NCI-H2196 (cell line): ENCODE measurements around the gene TELO2.

Source experiments
- DNase-seq: peaks from one replicate; lab custom pipeline; 2025; ENCODE audit not compliant: unreplicated experiment; lab: John Stamatoyannopoulos, UW

The TELO2 gene

DNA sequence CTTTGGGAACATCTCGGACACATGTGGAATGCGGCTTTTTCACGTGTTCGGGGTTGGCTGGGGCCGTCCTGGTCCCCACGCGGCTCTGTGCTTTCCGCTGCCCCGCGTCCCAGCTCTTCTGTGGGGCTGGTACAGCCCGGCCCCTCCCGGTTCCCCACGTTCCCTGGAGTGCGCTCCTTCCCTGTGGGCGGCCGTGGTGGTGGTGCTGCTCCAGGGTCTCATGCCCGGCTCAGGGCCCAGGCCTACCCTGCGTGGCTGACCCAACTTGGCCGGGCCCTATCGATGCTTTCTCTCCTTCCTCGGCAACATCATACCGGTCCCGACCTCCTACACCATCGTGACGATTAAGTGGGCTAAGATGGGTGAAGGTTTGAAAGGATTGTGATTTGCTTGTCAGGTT lies 3.3 kb downstream of the TELO2 start:
- no peak for DNase-seq

DNA sequence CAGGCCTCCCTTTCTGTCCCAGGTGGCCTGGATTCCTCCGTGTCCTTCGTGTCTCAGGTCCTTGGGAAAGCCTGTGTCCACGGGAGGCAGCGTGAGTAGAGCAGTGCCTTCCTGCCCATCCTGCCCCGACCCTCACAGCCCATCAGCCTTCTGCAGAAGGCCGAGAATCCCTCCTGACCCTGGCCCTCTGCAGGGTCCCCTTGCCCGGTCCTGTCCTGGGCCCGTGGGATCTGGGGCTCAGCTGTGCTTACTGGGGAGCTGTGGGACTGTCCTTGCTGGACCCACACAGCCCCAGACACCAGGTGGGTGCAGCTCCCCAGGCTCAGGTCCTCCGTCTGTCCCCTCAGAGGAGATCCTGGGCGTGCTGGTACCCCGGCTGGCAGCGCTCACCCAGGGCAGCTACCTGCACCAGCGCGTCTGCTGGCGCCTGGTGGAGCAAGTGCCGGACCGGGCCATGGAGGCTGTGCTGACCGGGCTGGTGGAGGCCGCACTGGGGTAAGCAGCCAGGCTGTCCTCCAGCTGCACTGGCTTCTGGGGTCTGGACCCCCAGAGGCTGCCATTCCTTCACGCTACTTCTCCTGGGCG lies 3.9 kb downstream of the TELO2 start:
- DNase-seq = no peak

DNA sequence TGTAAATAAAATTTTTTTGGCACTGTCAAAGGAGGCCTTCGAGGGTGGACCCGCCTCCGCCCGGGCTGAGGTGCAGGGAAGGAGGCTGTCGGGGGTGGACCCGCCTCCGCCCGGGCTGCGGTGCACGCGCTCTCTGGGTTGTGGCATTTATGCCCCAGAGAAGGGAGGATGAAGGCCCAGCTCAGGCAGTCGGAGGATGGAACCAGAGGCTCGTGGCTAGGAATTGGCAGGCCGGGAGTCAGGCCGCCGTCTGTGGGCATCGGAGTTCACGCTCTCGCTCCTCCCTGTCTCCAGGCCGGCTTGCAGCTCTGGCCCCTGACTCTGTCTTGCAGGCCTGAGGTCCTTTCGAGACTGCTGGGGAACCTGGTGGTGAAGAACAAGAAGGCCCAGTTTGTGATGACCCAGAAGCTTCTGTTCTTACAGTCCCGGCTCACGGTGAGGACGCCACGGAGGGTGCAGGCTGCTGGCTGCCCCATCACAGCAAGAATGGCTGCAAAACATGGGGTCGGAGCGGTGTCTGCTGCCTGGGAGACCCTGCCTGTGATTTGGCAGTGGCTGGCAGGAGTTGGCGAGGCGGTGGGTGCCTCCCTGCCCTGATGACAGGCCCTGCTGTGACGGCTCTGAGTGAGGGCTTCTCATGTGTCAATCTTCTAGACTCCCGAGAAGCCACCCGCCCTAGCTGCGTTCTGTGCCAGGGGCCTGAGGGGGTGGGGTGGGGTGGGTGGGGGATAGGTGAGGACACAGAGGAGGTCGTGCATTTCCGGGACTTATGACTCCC lies 5.9 kb downstream of the TELO2 start:
- DNase-seq = no peak

DNA sequence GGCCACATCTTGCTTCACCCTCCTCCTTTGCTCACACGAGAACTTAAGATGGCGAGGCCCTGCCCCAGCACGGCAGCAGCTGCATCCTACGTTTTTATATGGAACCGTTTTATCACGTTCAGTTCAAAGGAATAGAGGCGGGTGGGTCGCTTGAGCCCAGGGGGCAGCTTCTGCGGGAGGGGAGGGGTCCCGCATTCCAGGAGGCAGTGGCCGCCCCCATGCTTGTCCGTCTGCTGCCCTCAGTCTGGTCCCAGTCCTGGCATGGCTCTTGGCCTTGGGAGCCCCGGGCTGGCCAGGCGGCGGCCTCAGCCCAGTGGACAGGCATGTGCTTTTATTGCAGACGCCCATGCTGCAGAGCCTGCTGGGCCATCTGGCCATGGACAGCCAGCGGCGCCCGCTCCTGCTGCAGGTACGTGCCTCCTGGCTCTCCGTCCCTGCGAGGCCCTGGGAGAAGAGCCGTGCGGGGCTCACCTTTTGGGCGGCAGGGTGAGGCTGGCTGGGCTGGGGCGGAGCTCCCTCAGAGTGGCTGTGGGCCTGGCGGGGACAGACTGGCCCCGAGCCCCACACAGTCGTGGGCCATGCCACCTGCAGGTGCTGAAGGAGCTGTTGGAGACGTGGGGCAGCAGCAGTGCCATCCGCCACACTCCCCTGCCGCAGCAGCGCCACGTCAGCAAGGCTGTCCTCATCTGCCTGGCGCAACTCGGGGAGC lies 6.8 kb downstream of the TELO2 start:
- no peak for DNase-seq

DNA sequence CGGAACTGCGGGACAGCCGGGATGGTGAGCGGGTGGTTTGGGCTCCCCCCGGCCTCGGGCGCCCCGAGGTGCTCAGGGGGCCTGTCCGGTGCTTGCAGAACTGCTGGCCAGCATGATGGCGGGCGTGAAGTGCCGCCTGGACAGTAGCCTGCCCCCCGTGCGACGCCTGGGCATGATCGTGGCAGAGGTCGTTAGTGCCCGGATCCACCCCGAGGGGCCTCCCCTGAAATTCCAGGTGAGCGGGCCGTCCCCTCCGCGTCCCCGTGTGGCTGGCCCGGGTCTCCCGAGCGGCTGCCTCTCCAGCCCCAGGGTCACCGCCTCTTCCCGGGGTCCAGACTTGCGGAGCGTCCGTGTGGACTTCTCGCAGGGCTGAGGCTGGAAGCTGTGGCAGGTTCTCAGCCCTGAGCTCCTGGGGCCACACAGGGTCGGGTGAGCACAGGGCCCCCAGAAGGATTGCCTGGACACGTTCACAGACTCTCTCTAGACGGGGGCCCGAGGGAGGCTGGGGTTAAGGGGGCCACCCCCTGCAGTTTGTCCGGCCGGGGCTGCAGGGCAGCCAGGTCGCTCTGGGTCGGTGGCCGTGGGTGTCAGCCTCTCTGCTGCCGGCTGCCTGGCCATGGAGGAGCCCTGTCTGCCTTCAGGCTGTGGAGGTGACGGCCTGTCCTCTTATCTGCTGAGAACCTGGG lies 7.4 kb downstream of the TELO2 start:
- DNase-seq = no peak

DNA sequence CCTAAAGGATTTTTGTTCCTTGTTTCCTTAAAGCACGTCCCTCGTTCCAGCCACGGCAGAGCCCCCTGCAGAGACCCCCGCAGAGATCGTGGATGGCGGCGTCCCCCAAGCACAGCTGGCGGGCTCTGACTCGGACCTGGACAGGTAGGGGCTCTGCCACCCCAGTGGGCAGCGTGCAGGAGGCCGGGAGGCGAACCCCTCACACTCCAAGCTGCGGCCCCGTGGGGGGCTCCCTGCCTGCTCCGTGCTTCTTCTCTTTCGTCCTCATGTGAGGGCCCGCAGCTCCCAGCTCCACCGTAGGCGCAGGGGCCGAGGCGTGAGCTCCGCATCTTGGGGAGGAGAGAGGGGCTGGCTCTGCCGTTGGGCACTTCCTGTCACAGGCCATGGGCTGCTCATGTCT lies 8.5 kb downstream of the TELO2 start:
- DNase-seq = no peak

DNA sequence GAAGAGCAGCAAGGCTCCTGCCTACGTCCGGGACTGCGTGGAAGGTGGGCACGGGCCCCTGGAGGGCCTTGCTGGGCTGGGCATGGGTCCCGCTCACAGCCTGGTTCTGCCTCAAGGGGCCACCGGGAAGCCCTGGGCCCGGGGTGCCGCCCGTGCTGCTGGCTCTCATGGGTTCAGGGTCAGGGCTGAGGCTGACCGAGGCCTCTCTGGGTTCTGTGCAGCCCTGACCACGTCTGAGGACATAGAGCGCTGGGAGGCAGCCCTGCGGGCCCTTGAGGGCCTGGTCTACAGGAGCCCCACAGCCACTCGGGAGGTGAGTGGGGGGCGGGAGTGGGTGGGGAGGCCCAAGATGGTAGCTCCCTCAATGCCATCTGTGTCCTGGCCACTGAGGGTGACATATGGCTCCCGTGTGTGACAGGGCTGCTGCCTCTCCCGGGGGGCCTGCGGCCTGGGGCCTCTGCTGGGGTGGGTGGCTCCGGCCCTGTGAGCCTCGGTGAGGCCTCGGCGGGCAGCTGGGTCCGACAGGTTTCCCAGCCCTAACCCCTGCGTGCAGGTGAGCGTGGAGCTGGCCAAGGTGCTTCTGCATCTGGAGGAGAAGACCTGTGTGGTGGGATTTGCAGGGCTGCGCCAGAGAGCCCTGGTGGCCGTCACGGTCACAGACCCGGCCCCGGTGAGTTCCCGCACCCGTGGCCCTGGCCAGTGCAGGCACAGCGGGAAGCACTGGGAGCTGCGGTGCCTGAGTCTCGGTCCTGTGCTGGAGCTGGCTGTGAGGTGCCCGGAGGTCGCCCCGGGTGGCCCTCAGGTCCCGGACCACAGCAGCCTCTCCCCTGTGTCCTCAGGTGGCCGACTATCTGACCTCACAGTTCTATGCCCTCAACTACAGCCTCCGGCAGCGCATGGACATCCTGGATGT lies 9.2 kb downstream of the TELO2 start:
- no peak for DNase-seq

DNA sequence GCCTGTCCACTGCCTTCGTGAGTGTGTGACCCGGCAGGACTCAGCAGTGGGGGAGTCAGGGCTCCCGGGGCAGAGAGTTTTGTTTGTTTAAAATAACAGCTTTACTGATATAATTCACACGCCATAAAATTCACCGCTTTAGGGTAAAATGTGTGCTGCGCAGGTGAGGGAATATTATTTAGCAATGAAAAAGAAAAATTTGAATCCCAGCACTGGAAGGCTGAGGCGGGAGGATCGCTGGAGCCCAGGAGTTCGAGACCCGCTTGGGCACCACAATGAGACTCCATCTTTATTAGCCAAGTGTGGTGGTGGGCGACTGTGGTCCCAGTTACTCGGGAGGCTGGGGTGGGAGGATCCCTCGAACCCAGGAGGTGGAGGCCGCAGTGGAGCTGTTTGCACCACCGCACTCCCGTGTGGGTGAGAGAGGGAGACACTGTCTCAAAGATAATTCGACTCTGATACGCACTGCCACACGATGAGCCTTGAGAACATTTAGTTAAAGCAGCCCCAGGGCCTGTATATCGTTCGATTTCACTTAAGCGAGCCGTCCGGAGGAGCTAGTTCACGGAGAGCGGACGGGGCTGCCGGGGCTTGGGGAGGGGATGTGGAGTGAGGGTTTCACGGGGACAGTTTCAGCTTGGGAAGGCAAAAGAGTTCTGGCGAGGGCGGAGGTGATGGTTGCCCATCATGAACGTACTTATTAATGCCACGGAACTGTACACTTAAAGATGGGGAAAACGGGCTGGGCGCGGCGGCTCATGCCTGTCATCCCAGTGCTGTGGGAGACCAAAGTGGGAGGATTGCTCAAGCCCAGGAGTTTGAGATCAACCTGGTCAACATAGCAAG lies 10.2 kb downstream of the TELO2 start:
- DNase-seq = no peak

DNA sequence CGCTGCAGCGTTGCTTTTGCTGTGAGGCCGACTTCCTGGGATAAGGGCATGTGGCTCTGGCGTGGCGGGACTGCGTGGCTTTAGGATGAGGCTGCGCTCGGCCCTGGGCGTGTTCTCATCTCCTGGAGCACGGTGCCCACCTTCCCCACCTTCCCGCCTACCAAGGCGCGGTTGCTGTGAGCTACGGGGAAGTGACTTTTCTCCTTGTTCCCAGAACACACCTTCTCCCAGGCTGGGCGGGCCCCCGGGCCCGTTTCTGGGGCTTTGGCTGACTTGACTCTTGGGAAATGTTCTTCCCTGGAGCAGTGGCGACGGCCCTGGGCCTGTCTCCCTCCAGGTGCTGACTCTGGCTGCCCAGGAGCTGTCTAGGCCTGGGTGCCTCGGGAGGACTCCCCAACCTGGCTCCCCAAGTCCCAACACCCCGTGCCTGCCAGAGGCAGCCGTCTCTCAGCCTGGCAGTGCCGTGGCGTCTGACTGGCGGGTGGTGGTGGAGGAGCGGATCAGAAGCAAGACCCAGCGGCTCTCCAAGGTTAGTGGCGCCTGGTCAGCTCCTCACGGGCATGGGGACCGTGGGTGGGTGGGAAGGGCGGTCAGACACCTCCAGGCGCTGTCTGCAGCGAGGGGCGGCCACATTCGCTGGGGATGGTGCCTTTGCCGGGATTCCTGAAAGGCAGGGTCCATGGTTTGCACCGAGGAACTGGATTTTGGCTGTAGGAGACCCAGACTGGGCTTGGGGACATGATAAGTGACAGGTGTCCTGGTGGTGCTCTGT lies 12.1 kb downstream of the TELO2 start:
- no peak for DNase-seq

DNA sequence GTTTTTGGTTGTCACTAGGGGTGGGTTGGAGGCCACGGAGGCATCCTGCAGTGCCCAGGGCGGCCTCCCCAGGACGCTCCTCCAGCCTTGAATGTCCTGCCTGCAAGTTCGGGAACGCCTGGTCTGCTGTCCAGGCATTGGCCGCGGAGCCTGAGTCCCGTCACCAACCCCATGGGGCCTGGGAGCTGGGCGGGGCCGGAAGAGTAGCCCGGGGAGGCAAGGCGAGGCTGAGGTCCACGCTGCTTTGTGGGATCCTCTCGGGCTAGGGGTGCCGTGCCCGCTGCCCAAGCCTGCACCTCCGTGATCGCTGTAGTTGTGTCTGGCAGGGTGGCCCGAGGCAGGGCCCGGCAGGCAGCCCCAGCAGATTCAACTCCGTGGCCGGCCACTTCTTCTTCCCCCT lies 12.8 kb downstream of the TELO2 start:
- no peak for DNase-seq

DNA sequence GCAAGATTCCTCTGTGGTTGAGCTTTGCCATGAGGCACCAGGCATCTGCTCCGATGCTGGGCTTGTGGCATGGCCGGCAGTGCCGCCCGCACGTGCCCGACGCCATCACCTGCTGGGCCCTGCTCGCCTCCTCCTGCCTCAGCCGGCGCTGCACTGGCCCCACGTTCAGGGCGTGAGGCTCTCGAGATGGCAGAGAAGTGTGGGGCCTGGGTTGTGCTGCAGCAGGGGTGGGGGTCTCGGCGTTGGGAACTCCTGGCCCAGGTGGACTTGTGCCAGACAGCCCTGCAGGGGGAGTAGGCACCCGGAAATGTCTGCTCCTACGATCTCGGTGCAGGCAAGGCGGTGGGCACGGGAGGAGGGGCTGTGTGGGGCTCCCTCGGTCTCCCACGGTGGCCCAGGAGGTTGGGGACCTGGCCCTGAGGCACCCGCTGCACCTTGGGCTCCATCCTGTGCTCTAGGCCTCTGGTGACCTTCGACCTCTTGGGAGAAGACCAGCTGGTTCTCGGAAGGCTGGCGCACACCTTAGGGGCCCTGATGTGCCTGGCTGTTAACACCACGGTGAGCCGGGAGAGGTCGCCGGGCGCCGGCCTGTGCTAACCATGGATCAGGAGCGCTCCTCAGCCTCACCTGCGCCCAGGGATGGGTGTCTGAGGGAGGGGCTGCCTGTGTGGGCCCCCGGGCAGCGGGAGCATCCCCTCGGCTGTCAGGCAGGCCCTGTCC lies 13.5 kb downstream of the TELO2 start:
- DNase-seq = no peak

DNA sequence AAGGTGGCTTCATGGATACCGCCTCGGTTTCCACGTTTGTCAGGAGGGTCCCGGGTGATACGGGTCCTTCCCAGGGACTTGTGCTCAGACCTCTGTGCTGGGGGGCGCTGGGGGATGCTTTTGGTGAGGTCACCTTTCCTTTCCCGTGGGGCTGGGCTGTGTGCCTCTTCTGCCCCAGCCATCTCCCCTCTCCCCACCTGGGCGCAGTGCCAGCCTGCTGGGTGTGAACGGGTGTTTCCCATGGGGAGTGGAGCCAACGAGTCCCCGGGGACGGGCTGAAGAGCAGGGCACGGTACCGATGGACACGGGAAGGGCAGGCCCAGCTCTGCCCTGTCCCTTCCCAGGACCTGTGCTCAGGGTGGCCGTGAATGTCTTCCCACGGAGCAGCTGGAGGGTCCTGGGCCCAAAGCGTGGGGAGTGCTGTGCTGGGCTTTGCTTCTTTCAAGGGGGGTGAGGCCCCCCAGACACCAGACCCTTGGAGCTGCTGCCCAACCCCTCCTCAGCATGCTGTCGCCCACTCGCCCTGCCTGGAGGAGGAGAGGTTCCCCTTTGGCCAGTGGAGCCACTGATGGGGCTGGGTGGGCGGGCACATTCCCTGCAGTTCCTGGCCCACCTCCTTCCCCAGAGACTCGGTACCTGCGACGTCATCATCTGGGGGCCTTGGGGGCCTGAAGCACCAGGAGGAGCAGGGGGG lies 15.5 kb downstream of the TELO2 start:
- DNase-seq = no peak

DNA sequence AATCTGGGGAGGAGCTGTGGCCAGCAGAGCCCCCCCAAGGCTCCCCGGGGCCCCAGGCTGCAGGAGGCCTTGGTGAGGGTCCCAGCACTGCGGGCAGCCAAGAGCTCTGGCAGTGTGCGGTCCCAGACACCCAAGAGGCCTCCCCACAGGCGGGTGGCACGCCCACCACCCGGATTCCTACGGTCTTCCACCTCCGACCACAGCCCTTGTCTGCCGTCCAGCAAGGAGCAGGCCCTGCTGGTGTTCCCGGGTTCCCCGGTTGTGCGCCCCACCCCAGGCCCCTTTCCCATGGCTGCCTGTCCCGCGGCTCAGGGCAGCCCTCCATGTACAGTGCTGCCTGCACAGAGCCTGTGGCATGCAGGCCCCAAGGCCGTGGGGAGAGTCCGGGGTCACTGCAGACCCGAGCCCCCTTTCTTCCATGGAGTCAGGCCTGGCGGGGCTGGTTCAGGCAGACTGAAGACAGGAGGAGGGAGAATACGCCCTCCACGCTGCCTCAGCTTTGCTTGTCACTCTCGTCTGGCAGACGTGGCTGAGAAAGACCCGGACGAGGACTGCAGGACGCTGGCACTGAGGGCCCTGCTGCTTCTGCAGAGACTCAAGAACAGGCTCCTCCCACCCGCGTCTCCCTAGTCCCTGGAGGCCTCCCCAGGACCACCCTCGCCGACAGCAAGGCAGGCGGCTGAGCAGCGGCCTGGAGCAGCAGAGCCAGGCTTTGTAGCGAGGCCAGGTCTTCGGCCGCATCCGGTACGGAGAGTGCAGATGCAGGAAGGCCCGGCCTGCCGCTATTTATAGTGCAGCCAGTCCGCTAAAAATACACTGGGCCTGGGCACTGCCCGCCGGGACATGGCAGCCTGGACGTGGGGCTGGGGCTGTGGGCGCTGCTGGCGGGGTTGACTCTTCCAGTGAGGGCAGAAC lies 16.4 kb downstream of the TELO2 start:
- DNase-seq = no peak

DNA sequence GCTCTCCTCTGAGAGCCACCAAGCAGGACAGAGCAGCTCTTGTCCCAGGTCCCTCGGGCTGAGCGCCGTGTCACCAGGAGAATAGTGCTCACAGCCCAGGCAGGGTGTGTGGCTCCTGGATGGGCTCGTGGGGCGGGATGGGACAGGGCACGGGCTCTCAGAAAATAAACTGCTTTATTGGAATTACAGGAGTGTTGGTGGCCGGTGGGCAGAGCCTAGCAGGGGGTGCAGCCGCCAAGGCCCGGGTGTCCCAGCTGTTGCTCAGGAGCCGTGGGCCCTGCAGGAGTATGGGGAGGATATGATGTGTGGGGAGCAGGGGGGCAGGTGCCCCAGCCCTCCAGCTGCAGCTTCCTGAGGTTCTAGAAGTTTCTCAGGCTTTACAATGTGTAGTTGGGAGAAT lies 17.1 kb downstream of the TELO2 start:
- no peak for DNase-seq

DNA sequence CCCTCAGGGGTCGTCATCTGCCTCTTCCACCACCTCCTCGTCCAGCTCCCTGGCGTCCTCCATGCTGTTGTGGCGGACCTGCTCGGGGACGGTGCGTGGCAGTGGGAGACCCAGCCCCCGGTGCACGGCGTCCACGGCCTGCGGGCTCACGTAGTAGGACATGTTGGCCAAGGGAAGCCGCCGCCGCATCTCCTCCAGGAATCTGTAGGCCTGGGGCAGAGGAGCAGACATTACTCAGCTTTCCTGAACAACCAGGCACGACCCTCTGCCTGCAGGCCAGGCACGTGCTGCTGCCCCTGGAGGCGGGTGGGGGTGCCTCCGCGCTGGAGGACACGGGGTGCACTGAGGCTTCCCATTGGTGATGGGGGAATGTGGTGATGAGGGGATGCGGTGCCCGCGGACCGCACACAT lies 17.8 kb downstream of the TELO2 start:
- DNase-seq = no peak

DNA sequence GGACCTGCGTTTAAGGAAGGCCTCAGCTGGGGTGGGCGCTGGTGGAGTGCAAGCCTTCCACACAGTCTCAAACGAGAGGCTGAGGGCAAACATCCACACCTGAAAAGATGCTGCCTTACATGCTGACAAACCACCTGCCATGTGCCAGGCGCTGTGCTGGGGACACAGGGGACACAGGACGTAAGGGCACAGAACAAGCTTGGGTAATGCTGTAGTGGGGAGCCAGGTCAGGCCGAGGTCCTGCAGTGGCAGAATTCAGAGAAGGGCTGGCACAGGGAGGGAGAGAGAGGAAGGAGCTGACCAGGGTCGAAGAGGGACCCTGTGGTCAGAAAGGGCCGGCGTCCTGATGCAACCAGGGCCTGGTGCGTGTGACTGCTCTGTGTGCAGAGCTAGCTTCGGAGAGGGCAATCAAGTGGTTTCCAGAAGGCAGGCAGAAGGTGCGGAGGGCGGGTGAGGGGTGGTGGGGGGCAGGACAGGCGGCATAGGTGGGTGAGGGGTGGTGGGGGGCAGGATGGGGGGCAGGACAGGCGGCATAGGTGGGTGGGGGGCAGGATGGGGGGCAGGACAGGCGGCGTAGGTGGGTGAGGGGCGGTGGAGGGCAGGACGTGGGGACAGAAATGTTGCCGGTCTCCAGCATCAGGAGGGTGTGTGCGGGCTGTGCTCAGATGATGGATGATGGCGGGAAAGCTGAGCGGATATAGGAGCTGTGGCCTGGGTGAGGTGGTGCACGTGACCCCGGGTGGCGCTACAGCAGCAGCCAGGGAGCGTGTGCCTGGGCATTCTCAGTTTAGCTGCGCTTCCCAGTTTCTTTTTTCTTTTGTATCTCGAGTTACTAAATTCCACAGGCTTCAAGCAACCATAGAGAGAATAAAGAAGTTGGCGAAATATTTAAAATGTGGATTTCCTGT lies 18.8 kb downstream of the TELO2 start:
- DNase-seq = no peak
